Upper lobe of left lung (tissue), 4 donors: Measurements from ENCODE around the gene FAHD1.

Source experiments
- CTCF ChIP-seq, 6 experiments: fragments of 450-650 bp in 4 of 6; fragments of 200-600 bp in 2 of 6; sonication (generic) in 2 of 6; IDR thresholded peaks; one replicate each; pipeline ENCODE4 v1.5.1; 2016 to 2019; ENCODE audit warnings: antibody characterized with exemption in 6 of 6
- EP300 ChIP-seq, 4 donors: sonication (generic); formaldehyde crosslinking; IDR thresholded peaks; one replicate each; pipeline ENCODE4 v1.5.1; 2017; ENCODE audit warnings: antibody characterized with exemption in 4 of 4, control low read depth in 2 of 4
- POLR2A ChIP-seq, 4 donors: fragments of 450-650 bp; IDR thresholded peaks; one replicate each; pipeline ENCODE4 v1.5.1; 2016 to 2017; ENCODE audit warnings: antibody characterized with exemption in 4 of 4, mild to moderate bottlenecking in 2 of 4
- POLR2AphosphoS5 ChIP-seq, 2 donors: sonication (generic); formaldehyde crosslinking; IDR thresholded peaks; one replicate each; pipeline ENCODE4 v1.5.1; 2017; ENCODE audit warnings: antibody characterized with exemption in 2 of 2

GRCh38 chr16:1779234-1779701, 47.7 kb upstream of the FAHD1 start:
- no peak for TF ChIP-seq POLR2AphosphoS5 (IDR thresholded peaks at IDR 0.05)
- TF ChIP-seq CTCF (IDR thresholded peaks at IDR 0.05), result no peak
- no peak for TF ChIP-seq EP300 (IDR thresholded peaks at IDR 0.05)
- TF ChIP-seq POLR2A (IDR thresholded peaks at IDR 0.05), result no peak
